HepG2 (cell line): ENCODE data around the gene SLC25A47. TPM values are rescaled to one million over a fixed set of nuclear protein-coding genes. Genes with fewer than 3 reads are reported as not detected.
A peak's percentile ranks its signal among the peaks of the same experiment; 100 is the strongest.

Experiments
- GMEB1 ChIP-seq: sonication (generic); formaldehyde crosslinking; IDR thresholded peaks from 2 replicates; pipeline ENCODE4 v1.5.1; 2020; ENCODE audit warnings: missing genetic modification reagents, mild to moderate bottlenecking, borderline replicate concordance
- KLF16 ChIP-seq, 2 experiments: sonication (generic) in 1 of 2; formaldehyde crosslinking in 1 of 2; IDR thresholded peaks; 2 replicates each; pipeline versions ENCODE4 v1.6.1 to v1.8.0; 2016 to 2023; ENCODE audit warnings: missing genetic modification reagents in 2 of 2, missing compliant biosample characterization in 1 of 2
- MAF1 ChIP-seq: sonication (generic); formaldehyde crosslinking; IDR thresholded peaks from 2 replicates; pipeline ENCODE4 v1.5.0; 2020; ENCODE audit warnings: missing genetic modification reagents, borderline replicate concordance
- MAX ChIP-seq: IDR thresholded peaks from 2 replicates; pipeline ENCODE4 v1.6.1; 2012; ENCODE audit warnings: inconsistent platforms
- MED8 ChIP-seq: sonication (generic); formaldehyde crosslinking; IDR thresholded peaks from 2 replicates; pipeline ENCODE4 v1.8.1; 2023; ENCODE audit warnings: mild to moderate bottlenecking, missing genetic modification reagents; ENCODE audit not compliant: insufficient replicate concordance
- MIER3 ChIP-seq: IDR thresholded peaks from 2 replicates; pipeline ENCODE4 v1.6.1; 2016; ENCODE audit warnings: missing compliant biosample characterization, borderline replicate concordance
- MTF2 ChIP-seq: sonication (generic); formaldehyde crosslinking; IDR thresholded peaks from 2 replicates; pipeline ENCODE4 v1.5.0; 2020; ENCODE audit warnings: missing genetic modification reagents, borderline replicate concordance
- MYPOP ChIP-seq: sonication (generic); formaldehyde crosslinking; IDR thresholded peaks from 2 replicates; pipeline ENCODE4 v1.8.1; 2023; ENCODE audit warnings: mild to moderate bottlenecking, moderate library complexity, missing genetic modification reagents
- MZF1 ChIP-seq: sonication (generic); formaldehyde crosslinking; IDR thresholded peaks from 2 replicates; pipeline ENCODE4 v1.8.1; 2023; ENCODE audit warnings: mild to moderate bottlenecking, missing genetic modification reagents, borderline replicate concordance
- SALL1 ChIP-seq: sonication (generic); formaldehyde crosslinking; IDR thresholded peaks from 2 replicates; pipeline ENCODE4 v1.8.0; 2022; ENCODE audit warnings: mild to moderate bottlenecking, missing genetic modification reagents
- SNAPC2 ChIP-seq: sonication (generic); formaldehyde crosslinking; IDR thresholded peaks from 2 replicates; pipeline ENCODE4 v1.8.1; 2022; ENCODE audit warnings: mild to moderate bottlenecking, missing genetic modification reagents
- SNAPC4 ChIP-seq: sonication (generic); formaldehyde crosslinking; IDR thresholded peaks from 2 replicates; pipeline ENCODE4 v1.4.0; 2020; ENCODE audit warnings: mild to moderate bottlenecking, missing genetic modification reagents
- ZNF101 ChIP-seq: sonication (generic); formaldehyde crosslinking; IDR thresholded peaks from 2 replicates; pipeline ENCODE4 v1.4.0; 2020; ENCODE audit warnings: mild to moderate bottlenecking, low read depth, missing genetic modification reagents, borderline replicate concordance
- ZNF567 ChIP-seq: sonication (generic); formaldehyde crosslinking; IDR thresholded peaks from 2 replicates; pipeline ENCODE4 v1.8.1; 2023; ENCODE audit warnings: mild to moderate bottlenecking, missing genetic modification reagents, borderline replicate concordance
- ZNF709 ChIP-seq: sonication (generic); formaldehyde crosslinking; IDR thresholded peaks from 2 replicates; pipeline ENCODE4 v1.5.0; 2020; ENCODE audit warnings: mild to moderate bottlenecking, missing genetic modification reagents
- ZNF781 ChIP-seq: sonication (generic); formaldehyde crosslinking; IDR thresholded peaks from 2 replicates; pipeline ENCODE4 v1.5.1; 2020; ENCODE audit warnings: borderline replicate concordance, mild to moderate bottlenecking, missing genetic modification reagents; ENCODE audit errors: not compliant biosample characterization
- ZNF784 ChIP-seq: sonication (generic); formaldehyde crosslinking; IDR thresholded peaks from 2 replicates; pipeline ENCODE4 v1.5.1; 2020; ENCODE audit warnings: missing genetic modification reagents, mild to moderate bottlenecking, borderline replicate concordance
- ZSCAN25 ChIP-seq: sonication (generic); formaldehyde crosslinking; IDR thresholded peaks from 2 replicates; pipeline ENCODE4 v1.8.0; 2022; ENCODE audit warnings: mild to moderate bottlenecking, missing genetic modification reagents
- polyA plus RNA-seq, 8 experiments: library from polyadenylated mRNA; depleted of rRNA in 3 of 8; stranded (reverse) in 7 of 8; unstranded in 1 of 8; fragments of >200 nt; fragmentation: Illumina TruSeq in 4 of 8; extraction: Trizol in 4 of 8; gene quantifications; 2 replicates each; pipeline versions ENCODE4 v1.2.1 to v1.2.3, GENCODE V29; 2011 to 2016; ENCODE audit warnings: low read depth in 4 of 8, missing spikeins in 1 of 8, mixed read lengths in 1 of 8; ENCODE audit not compliant: insufficient read depth in 1 of 8
- total RNA-seq, 5 experiments: library from RNA; depleted of rRNA; stranded (reverse); fragments of >200 nt; fragmentation: Illumina TruSeq; extraction: Trizol; gene quantifications; 2 replicates each; pipeline ENCODE4 v1.2.3, GENCODE V29; 2016; ENCODE audit warnings: low read depth in 1 of 5

The SLC25A47 gene
- total and polyA plus RNA-seq, 2 of the 13 experiments (the other 11 are each of a cell fraction or from before 2014, with no cell fraction given) = 1.0 to 1.7 TPM

GRCh38 chr14:100375963-100376735 is 53.0 kb downstream of the SLC25A47 start, which contains the start of gene WDR25 (continued):
- TF ChIP-seq SNAPC2 (CRISPR knock-in tag) (no peak), ZNF781 (no peak), ZNF101 (CRISPR knock-in tag) (no peak), ZNF709 (CRISPR knock-in tag) (no peak), SNAPC4 (CRISPR knock-in tag) (no peak), MTF2 (CRISPR knock-in tag) (no peak), MYPOP (peak; percentile 28; the same call in 1 of the 2 replicates), SALL1 (CRISPR knock-in tag) (peak; percentile 84), MIER3 (peak; percentile 52; the same call in 1 of the 2 replicates), MED8 (CRISPR knock-in tag) (no peak), ZNF567 (no peak), MAX (peak; percentile 83), GMEB1 (CRISPR knock-in tag) (peak; percentile 93), MAF1 (CRISPR knock-in tag) (peak; percentile 88; the same call in 1 of the 2 replicates), ZNF784 (CRISPR knock-in tag) (no peak), ZSCAN25 (no peak; the same call in 1 of the 2 replicates), KLF16 (CRISPR knock-in tag; IDR thresholded peaks at IDR 0.05) (peak in 1 of 2 experiments; percentile 97; a peak in 2 of 4 replicates), MZF1 (CRISPR knock-in tag) (no peak)
